C4-2B (cell line): ENCODE data around the gene KCNC4.

Source experiments
- H3K27ac ChIP-seq: fragments of 450-650 bp; 2 replicates; pipeline ENCODE4 v1.5.1; 2017
- CTCF ChIP-seq: fragments of 450-650 bp; conservative IDR thresholded peaks from 2 replicates; pipeline ENCODE4 v1.5.1; 2017; ENCODE audit warnings: mild to moderate bottlenecking
- ZFX ChIP-seq: fragments of 450-650 bp; IDR thresholded peaks from 2 replicates; pipeline ENCODE4 v1.6.1; 2017

KCNC4 gene

DNA sequence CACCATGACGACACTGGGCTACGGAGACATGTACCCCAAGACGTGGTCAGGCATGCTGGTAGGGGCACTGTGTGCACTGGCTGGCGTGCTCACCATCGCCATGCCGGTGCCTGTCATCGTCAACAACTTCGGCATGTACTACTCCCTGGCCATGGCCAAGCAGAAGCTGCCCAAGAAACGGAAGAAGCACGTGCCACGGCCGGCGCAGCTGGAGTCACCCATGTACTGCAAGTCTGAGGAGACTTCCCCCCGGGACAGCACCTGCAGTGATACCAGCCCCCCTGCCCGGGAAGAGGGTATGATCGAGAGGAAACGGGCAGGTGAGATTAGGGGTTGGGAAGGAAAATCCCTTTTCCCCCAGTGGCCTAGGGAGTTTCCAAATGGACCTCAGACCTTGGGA lies 13.5 kb downstream of the KCNC4 start:
- TF ChIP-seq CTCF (no peak), ZFX (no peak)

GRCh38 chr1:110224240-110224995 lies 14.3 kb downstream of the KCNC4 start:
- TF ChIP-seq CTCF (no peak), ZFX (no peak)
- no peak overlapping the region for H3K27ac ChIP-seq

More for the DNA sequence above, 13.5 kb downstream of the KCNC4 start:
- H3K27ac ChIP-seq: no peak overlapping the region

- TF ChIP-seq CTCF: no peak
- TF ChIP-seq ZFX: no peak
- H3K27ac ChIP-seq: no peak overlapping the region
These were observed 15.1 kb downstream of the KCNC4 start for GRCh38 chr1:110225212-110225611.

DNA sequence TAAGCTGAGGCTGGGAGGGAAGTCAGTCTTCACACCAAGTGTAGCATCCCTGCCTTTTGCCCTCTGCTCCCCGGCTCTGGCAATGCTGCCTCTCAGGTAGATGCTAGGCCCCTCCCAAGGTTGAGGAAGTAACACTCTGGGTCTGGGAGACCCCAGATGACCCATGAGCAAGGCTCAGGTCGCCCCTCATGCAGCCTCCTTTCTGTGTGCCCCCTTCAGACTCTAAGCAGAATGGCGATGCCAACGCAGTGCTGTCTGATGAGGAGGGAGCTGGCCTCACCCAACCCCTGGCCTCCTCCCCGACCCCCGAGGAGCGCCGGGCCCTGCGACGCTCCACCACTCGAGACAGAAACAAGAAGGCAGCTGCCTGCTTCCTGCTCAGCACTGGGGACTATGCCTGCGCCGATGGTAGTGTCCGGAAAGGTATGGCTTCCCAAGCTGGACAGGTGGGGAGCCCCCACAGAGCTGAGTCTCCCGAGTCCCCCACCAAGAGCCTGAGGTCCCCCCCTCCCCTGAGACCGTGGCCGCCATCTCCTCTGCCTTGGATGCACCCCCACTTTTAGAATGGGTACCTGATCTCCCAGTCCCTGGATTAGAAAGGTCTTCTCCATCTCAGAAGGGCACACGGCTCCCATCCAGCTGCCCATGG lies 15.8 kb downstream of the KCNC4 start:
- TF ChIP-seq ZFX (no peak), CTCF (no peak)
- H3K27ac ChIP-seq: no peak overlapping the region

DNA sequence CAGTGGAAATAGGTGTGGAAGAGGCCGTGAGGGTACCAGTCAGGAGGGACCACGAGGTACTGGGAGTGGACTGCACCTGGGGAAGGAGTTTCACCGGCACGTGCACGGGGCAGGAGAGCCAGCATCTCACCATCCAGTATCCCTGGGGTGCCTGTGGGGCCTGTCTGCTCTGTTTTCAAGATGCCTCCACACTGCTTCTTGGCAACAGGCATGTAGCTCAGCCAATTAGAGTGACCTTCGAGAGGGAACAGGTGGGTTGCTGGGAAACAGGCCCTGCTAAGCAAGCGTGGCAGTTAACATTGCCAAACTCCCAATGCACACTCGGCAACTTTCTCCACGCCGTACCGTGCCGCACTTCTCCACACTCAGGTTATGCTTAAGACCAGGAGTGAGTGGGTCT lies 17.7 kb downstream of the KCNC4 start:
- H3K27ac ChIP-seq: no peak overlapping the region
- TF ChIP-seq ZFX: no peak
- no peak for TF ChIP-seq CTCF

- no peak for TF ChIP-seq ZFX
- TF ChIP-seq CTCF: no peak
- H3K27ac ChIP-seq: no peak overlapping the region
These were observed 18.3 kb downstream of the KCNC4 start for GRCh38 chr1:110228381-110228780.

DNA sequence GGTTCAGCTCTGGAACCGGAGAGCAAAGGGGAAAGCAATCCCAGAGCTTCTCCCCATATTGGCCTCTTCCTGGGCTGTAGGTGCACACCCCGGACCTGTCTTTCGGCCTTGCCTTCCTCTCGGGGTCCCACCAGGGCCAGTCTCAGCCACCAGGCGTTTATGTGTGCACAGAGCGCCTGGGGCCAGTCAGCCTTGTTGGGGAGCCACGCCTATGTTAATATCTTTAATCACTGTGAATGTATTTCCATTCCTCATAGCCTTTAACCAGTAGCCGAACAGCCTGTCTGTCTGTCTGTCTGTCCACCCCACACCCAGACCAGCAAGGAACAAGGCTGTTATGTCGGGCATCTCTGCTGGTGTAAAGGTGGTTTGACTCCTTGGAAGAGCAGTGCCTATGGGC lies 18.8 kb downstream of the KCNC4 start:
- TF ChIP-seq CTCF (no peak), ZFX (no peak)
- no peak overlapping the region for H3K27ac ChIP-seq
